Thyroid gland (tissue), 4 donors: ENCODE results near the gene MAST4. TPM values are rescaled to one million over a fixed set of nuclear protein-coding genes. Genes with fewer than 3 reads are reported as not detected.
"Not testable (repeated sequence)": the region's sequence is repeated elsewhere in the genome, so short reads cannot be mapped to it uniquely, and the experiment has no call there.

Source experiments
- DNase-seq, 2 donors: peaks; one replicate each; pipeline ENCODE4 v3.0.0-alpha.2; 2019
- H3K27ac ChIP-seq, 3 donors: fragments of 200-600 bp; sonication (generic); 1 replicate in 2 of 3; 2 replicates in 1 of 3; pipeline ENCODE4 v1.5.1; 2016 to 2019; ENCODE audit warnings: mild to moderate bottlenecking in 1 of 3, moderate library complexity in 1 of 3
- H3K27me3 ChIP-seq: fragments of 200-600 bp; sonication (generic); one replicate; pipeline ENCODE4 v1.5.1; 2019
- H3K36me3 ChIP-seq, 2 donors: fragments of 200-600 bp; sonication (generic); one replicate each; pipeline ENCODE4 v1.5.1; 2016 to 2019
- H3K4me1 ChIP-seq, 2 donors: fragments of 200-600 bp; sonication (generic); one replicate each; pipeline ENCODE4 v1.5.1; 2017 to 2019
- H3K4me3 ChIP-seq, 3 donors: fragments of 200-600 bp; sonication (generic); replicated peaks in 1 of 3; 1 replicate in 2 of 3; 2 replicates in 1 of 3; pipeline ENCODE4 v1.5.1; 2016; ENCODE audit warnings: mild to moderate bottlenecking in 1 of 3
- H3K9me3 ChIP-seq: fragments of 200-600 bp; sonication (generic); one replicate; pipeline ENCODE4 v1.5.1; 2017
- CTCF ChIP-seq, 6 experiments: fragments of 200-600 bp in 3 of 6; fragments of 450-650 bp in 3 of 6; sonication (generic) in 3 of 6; IDR thresholded peaks; one replicate each; pipeline ENCODE4 v1.5.1; 2016 to 2019; ENCODE audit warnings: antibody characterized with exemption in 6 of 6, mild to moderate bottlenecking in 2 of 6, inconsistent platforms in 1 of 6, moderate library complexity in 1 of 6
- POLR2A ChIP-seq, 2 donors: fragments of 450-650 bp; IDR thresholded peaks; one replicate each; pipeline ENCODE4 v1.6.1; 2017; ENCODE audit warnings: antibody characterized with exemption in 2 of 2, mild to moderate bottlenecking in 2 of 2, moderate library complexity in 1 of 2
- WGBS, 2 donors: methylation state at CpG; one replicate each; pipeline ENCODE4 v1.1.5; 2017; 5-methylcytosine and 5-hydroxymethylcytosine counted together
- intact Hi-C: fragments of 100-400 bp; cut with DNase I; formaldehyde crosslinking; loops from one replicate; pipeline ENCODE4 v1.15.1; 2023
- total RNA-seq, 4 donors: library from RNA; depleted of rRNA; stranded (reverse); fragments of >200 nt; gene quantifications; one replicate each; pipeline ENCODE4 v1.2.3, GENCODE V29; 2016

Gene MAST4
- total RNA-seq, 4 donors from 2014 or later: 20.2 to 38.3 (median 24.4) TPM

GRCh38 chr5:67165526-67166459 is 569.6 kb downstream of the MAST4 start:
- Histone ChIP-seq H3K4me1 (peaks cover 10 to 20% of the 10 kb centered on the region in 2 donors), H3K4me3 (no peak overlapping the region), H3K27ac (peak overlapping the region; percentile 81 to 94 (median 88)), H3K9me3 (no peaks in the 10 kb centered on the region), H3K36me3 (peaks cover 13 to 14% of the 10 kb centered on the region in 2 donors), H3K27me3 (no peaks in the 10 kb centered on the region)
- DNase-seq: peak; percentile 90 to 95
- WGBS, 2 donors: 27 to 39% methylated on average over 28 to 29 of the region's 36 CpGs
- intact Hi-C loops: no loop called here
- TF ChIP-seq POLR2A (IDR thresholded peaks at IDR 0.05): no peak
- peak; percentile 54 to 89 (median 81) for TF ChIP-seq CTCF (IDR thresholded peaks at IDR 0.05)

GRCh38 chr5:67166460-67167285 is 570.5 kb downstream of the MAST4 start:
- peak; percentile 37 to 38 for DNase-seq
- 57 to 78% methylated on average over 19 to 27 of the region's 31 CpGs for WGBS, 2 donors
- Histone ChIP-seq H3K36me3 (peaks cover 13 to 14% of the 10 kb centered on the region in 2 donors), H3K4me3 (no peak overlapping the region), H3K27me3 (no peaks in the 10 kb centered on the region), H3K9me3 (no peaks in the 10 kb centered on the region), H3K4me1 (peaks cover 10 to 20% of the 10 kb centered on the region in 2 donors), H3K27ac (peak overlapping the region; percentile 81 to 94 (median 88))
- intact Hi-C loops: no loop called here
- no peak for TF ChIP-seq CTCF (IDR thresholded peaks at IDR 0.05)
- no peak for TF ChIP-seq POLR2A (IDR thresholded peaks at IDR 0.05)

- intact Hi-C loops: no loop called here
- peaks cover 10 to 20% of the 10 kb centered on the region in 2 donors for H3K4me1 ChIP-seq
- no peaks in the 10 kb centered on the region for H3K27me3 ChIP-seq
- H3K9me3 ChIP-seq: no peaks in the 10 kb centered on the region
- H3K4me3 ChIP-seq: no peak overlapping the region
- TF ChIP-seq CTCF (IDR thresholded peaks at IDR 0.05) (no peak), POLR2A (IDR thresholded peaks at IDR 0.05) (no peak)
- H3K27ac ChIP-seq: no peak overlapping the region
- H3K36me3 ChIP-seq: peaks cover 13 to 14% of the 10 kb centered on the region in 2 donors
- 93 to 95% methylated on average over 4 of the region's 4 CpGs for WGBS, 2 donors
- DNase-seq: no peak
These were observed 571.9 kb downstream of the MAST4 start for GRCh38 chr5:67168069-67168468.

GRCh38 chr5:67170767-67171166 is 574.6 kb downstream of the MAST4 start:
- peaks cover 10 to 19% of the 10 kb centered on the region in 2 donors for H3K4me1 ChIP-seq
- TF ChIP-seq POLR2A (IDR thresholded peaks at IDR 0.05) (no peak), CTCF (IDR thresholded peaks at IDR 0.05) (no peak)
- no peak for DNase-seq
- 87 to 96% methylated on average over 3 of the region's 3 CpGs for WGBS, 2 donors
- H3K4me3 ChIP-seq: no peak overlapping the region
- intact Hi-C loops: no loop called here
- no peaks in the 10 kb centered on the region for H3K36me3 ChIP-seq
- H3K27ac ChIP-seq: no peak overlapping the region
- no peaks in the 10 kb centered on the region for H3K27me3 ChIP-seq
- no peaks in the 10 kb centered on the region for H3K9me3 ChIP-seq

GRCh38 chr5:67173351-67173750 is 577.2 kb downstream of the MAST4 start:
- DNase-seq, H3K4me1 ChIP-seq, intact Hi-C loops, H3K27me3 ChIP-seq, H3K27ac ChIP-seq, H3K4me3 ChIP-seq, H3K36me3 ChIP-seq, H3K9me3 ChIP-seq: not testable (repeated sequence)
- 38 to 100% methylated on average over 1 of the region's 2 CpGs for WGBS, 2 donors
